SKM-1 (cell line): ENCODE measurements around the gene FSIP2.

Experiments
- DNase-seq: peaks from one replicate; lab custom pipeline; 2025; ENCODE audit not compliant: unreplicated experiment; lab: John Stamatoyannopoulos, UW

The FSIP2 gene

GRCh38 chr2:185738679-185739472, at the start of gene FSIP2:
Gene FSIP2 (plus strand): TSS chr2:185738804. CDS start chr2:185738895, 91 bp downstream.
- DNase-seq: peak; percentile 87

- DNase-seq: no peak
Measured at GRCh38 chr2:185689906-185690539, 48.6 kb upstream of the FSIP2 start.

- no peak for DNase-seq
Measured at GRCh38 chr2:185695711-185696235, 42.8 kb upstream of the FSIP2 start.

- no peak for DNase-seq
Measured at GRCh38 chr2:185700883-185701282, 37.7 kb upstream of the FSIP2 start.

- no peak for DNase-seq
Measured at GRCh38 chr2:185734658-185735057, 3.9 kb upstream of the FSIP2 start.

- no peak for DNase-seq
Measured at GRCh38 chr2:185736210-185736609, 2.4 kb upstream of the FSIP2 start.

GRCh38 chr2:185745864-185746859, 7.6 kb downstream of the FSIP2 start:
- no peak for DNase-seq

- no peak for DNase-seq
Measured at GRCh38 chr2:185757356-185757755, 18.8 kb downstream of the FSIP2 start.

GRCh38 chr2:185771396-185771795, 32.8 kb downstream of the FSIP2 start:
- DNase-seq: no peak

- no peak for DNase-seq
Measured at GRCh38 chr2:185780890-185781289, 42.3 kb downstream of the FSIP2 start.

- DNase-seq: peak; percentile 27
Measured at GRCh38 chr2:185782223-185782769, 43.7 kb downstream of the FSIP2 start.

GRCh38 chr2:185785156-185785555, 46.6 kb downstream of the FSIP2 start:
- no peak for DNase-seq

GRCh38 chr2:185785851-185786473, 47.4 kb downstream of the FSIP2 start:
- DNase-seq: no peak

- no peak for DNase-seq
Measured at GRCh38 chr2:185787227-185788145, 48.9 kb downstream of the FSIP2 start.

GRCh38 chr2:185790361-185790760, 51.8 kb downstream of the FSIP2 start:
- DNase-seq: no peak

- DNase-seq: no peak
Measured at GRCh38 chr2:185793532-185794345, 55.1 kb downstream of the FSIP2 start.

GRCh38 chr2:185796758-185797157, 58.2 kb downstream of the FSIP2 start:
- DNase-seq: no peak

- no peak for DNase-seq
Measured at GRCh38 chr2:185802926-185803325, 64.3 kb downstream of the FSIP2 start.
